ENCODE measurements around the gene ZRANB1.

Gene ZRANB1

DNA sequence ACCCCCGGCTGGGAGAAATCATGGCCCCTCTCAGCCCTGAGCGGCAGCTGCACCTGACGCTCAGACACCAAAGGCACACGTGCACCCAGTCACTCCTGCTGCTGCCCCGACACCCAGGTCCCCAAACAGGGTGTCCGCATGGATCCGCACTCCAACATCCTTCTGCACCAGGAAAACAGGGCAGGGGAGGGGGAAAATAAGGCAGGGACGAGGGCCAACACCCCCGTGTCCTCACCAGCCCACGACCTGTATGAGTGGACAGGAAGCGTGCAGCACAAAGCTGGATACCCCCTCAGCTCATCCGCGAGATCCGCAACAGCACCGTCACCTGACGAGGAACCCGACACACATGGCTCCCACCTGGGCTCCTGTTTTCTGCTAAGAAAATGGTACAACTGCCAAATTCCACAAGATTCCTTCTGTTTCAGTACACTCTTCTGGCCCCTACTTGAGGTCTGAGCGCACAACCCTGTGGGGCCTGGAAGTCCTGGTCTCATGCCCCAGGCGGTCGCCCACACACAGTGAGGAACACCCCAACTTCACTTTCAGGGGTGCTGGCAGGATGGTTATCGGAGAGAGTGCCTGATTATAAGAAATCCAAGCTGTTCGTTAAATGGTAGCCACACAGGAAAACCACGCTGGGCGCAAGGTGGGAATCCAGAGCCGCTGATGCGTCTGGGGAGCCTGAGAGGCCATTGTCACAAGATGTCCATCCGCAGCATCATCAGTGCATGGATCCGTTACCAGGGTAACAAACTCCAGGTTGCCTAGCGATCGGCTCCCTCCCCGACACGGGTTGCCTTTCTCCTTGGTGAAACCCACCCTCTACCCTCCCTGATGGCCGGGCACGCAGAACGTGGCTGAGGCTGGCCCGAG lies 63.6 kb downstream of the ZRANB1 start:
- no peak for DNase-seq (ENCODE audit: low spot score)

DNA sequence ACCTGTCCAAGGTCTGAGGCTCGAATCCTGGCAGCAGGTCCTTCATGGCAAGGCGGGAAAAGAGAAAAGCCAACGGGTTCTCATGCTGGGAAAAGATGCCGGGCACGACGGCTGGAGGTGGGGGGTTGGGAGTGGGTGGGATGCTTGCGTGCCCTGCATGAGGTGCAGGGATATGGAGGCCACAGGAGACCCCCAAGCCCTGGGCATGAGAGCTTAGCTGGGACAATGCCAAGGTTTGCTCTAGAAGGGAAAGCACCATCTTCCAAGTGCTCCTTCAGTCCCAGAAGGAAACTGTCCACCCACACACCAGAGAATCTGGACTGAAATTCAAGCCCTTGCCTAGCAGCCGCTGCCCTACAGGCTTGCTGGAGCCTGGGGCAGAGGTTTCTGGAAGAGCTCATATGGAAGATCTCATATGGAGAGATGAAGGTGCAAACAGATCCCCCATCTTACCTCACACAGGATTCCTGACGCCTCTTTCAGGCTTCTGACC lies 64.3 kb downstream of the ZRANB1 start:
- no peak for DNase-seq (ENCODE audit: low spot score)

DNA sequence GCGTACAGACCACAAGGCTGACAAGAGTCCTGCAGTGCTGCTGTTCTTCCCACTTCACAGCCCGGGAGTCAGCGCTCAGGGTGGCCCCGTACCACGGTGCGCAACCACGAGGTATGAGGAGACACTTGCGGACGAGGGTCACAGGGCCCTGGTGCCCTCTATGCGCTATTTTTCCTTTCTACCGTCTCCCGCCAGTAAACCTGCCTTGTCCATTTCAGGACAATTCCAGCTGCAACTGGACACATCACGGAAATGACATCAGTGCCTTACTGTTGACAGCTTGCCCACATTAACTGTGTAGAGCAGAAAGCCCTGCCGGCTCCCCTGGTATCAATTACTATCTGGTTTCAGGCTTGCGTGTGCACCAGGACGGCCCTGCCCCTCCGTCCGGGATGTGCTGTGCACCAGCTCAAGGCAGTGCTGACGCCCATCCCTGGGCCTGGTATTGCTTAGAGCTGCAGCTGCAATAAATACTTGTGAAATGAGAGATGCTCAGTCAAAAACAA lies 65.1 kb downstream of the ZRANB1 start:
- no peak for DNase-seq (ENCODE audit: low spot score)

DNA sequence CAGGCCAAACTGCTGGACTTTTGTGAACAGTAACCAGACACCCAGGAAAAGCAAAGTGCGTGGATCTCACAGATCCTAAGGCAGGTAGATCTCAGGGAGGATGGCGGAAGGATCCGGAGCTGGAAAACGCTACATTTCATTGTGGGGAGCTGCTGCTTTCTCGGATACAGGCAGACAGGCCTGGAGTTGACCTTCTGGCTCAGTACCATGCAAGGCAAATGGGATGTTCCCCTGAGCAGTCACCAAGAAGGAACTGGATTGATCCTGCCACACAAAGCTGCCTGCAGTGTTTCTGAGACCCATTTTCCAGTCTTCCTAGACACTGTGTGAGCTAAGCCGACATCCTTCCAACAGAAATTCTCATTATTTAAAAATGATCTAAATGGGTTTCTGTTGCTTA lies 65.5 kb downstream of the ZRANB1 start:
- no peak for DNase-seq (ENCODE audit: low spot score)

DNA sequence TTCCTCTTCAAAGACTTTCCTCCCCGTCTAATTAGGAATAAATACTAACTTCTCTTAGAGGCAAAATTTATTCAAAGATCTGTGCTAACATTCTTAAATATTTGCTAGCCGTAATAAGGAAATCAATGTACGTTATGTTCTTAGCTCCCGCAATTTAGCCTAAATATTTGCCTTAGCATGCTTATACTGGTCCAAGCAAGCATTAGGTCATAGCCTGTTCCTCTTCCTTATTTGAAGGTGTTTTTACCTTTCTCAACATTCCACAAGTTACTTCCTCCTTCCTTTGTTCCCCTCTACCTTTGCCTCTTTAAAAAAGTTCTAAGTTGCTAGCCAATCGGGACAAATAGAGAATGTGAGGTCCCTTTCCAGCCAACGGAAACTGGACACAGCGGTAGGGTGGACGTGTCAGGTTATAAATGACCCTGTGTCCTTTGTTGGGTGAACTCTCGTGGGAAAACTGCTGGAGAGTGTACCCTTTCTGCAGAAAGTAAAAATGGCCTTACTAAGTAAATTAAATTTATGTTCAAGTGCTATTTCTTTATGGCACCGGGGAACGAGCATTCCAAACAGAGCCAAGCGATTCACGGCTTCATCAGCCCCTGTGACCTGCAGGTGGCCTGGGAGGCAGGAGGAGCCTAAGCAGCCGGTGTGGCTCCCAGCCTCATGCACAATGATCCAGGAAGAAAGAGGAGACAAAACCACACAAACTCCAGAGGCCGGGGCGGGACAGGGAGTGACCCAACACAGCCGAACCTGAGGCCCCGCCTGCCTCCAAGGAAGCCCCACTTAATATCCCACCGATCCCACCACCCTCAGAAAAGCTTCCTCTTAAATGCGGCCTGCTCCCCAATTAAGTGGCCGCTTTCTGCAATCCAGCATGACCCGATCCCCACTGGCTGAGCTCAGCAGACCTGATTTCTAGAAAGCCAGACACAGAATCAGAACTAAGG lies 67.0 kb downstream of the ZRANB1 start:
- DNase-seq (ENCODE audit: low spot score), result no peak

DNA sequence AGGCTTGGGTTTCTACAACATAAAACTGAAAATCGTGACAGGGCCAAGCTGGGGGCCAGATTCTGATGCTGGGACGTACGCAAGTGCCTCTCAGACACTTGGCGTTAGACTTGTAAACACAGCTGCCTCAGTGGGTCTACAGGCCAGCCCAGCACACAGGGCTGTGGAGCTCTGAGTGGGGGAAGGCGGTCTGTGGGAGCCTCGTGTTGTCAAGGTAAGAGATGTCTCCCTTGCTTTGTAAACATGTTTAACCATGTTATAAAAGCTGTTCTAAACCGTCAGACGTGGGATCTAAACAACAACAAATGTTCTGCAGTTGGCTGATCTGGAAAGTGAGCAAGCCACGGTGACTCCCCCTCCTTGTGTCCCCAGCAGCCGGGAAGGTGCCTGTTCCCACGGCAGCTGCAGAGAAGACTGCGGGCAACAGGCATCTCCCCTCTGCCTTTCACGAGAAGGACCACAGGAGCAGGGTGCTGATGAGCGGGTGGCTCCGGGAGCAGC lies 67.8 kb downstream of the ZRANB1 start:
- no peak for DNase-seq (ENCODE audit: low spot score)

DNA sequence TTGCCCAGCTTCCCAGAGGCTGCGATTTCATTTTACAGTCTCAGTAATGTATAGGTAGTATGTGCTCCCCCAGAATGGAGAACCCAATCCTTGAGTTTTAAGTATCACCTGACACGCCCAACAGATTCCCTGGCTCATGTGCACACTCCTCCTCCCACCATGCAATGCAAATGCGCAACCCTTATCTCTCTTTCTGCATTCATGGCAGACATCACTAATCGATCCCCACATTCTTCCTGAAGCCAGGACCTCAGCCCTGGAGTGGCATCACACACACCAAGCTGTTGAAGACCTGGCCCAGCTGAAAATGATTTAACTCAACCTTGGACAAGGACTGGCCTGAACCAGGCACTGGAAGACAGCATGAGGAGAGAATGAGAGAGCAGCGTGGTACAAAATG lies 68.4 kb downstream of the ZRANB1 start:
- DNase-seq (ENCODE audit: low spot score), result no peak

DNA sequence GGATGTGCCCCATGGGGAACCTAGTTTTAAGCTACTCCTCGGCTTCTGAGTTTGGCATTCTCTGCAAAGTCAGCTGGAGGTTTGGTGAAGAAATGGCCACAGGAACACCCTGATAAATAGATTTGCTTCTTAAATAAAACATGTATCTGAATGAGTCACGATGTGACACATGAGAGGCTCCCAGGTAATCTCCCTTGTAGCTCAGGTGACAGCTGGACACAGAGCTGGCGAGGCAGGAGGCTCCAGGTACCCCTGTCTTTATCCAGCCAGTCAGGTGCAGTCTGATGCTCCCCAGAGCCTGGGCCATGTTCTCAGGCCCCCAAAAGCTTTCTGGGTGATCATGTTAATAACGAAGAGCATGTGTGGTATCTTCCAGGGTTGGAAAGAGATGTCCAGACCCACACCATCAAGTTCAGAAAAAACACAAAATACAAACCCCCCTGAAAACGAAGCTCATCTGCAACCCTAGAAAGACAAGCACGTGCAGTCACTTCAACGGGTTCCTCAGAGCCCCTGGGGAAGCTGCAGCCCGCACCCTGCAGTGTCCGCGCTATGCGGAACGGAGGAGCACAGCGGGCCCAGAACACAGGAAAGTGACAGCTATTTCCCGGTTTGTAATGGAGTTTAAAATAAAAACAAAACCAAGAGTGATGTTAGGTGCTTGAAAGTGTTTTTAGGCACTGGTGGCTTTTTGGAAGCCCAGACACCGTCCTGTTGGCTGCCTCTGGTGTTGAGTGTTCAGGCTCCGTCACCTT lies 69.4 kb downstream of the ZRANB1 start:
- no peak for DNase-seq (ENCODE audit: low spot score)

DNA sequence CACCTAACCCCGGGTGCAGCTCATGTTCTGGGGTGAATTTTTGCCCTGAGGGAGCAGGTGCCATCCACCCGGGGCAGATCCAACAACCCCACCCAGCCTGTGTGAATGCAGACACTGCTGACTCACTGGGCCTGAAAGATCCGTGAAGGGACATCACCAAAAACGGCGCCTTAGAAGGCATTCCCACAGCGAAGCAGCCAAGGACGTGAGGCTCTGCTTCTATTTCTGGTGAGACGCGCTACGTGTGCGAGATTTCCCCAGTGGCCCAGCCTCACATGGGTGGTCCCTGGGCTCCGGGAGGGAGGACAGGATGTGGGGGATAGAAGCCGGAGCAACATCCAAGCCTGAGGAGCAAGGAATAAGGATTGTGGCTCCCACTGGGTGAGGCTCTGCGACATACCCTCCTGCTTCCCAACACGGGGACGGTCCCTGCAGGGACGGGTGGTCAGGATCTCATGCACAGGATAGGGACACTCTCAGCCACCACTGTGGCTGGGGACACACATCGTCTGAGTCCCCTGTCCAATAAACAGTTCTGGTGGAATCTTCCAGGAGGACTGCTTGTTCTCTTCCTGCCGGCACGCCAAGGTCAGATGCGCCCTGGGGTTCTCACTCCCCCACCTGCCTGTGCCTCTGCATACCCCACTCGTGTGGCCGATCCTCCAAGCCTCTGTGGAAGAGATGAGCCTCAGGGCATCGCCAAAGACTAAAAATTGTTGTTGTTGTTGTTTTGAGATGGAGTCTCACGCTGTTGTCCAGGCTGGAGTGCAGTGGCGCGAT lies 70.2 kb downstream of the ZRANB1 start:
- DNase-seq (ENCODE audit: low spot score), result no peak

DNA sequence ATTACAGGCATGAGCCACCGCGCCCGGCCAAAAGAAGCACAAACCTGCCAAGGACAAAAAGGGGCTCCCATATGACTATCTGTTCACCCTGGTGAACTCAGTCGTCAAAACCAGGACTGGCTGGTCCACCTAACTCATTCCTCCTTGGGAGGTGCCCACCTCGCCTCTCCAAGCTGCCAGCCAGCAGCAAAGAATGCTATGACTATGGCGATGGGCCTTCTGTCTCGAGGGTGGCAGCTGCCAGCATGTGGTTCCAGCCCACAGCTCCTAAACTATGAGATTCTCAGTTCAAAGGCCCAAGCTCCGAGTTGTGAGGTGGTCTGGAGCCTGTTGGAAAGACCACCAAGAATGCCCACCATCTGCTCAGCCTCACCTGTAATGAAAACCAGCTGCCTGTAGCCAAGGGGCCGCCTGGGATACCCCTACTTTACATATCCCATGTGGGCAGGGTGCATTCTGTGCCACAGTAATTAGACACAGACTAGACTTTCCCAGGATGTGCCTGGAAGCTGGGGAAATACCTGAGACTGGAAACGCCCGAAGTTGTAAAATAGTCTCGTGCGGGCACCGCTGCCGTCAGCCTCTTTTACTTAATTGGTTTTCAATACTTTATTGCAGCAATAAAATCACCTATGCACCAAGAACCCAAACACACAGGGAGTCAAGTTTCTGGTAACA lies 71.1 kb downstream of the ZRANB1 start:
- no peak for DNase-seq (ENCODE audit: low spot score)

DNA sequence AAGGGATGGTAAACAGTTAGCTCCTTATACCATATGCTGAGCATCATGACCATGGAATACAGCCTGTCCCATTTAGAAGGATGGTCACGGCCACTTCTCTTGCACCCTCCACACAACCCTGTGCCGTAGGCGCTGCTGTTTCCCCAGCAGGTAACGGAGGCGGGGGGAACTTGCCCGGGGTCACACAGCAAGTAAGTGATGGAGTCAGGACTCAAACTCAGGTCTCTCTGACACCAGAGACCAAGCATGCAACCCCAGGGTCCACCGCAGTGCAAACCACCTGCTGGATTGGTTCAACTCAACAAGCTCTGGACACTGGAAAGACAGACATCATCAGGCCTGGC lies 71.6 kb downstream of the ZRANB1 start:
- no peak for DNase-seq (ENCODE audit: low spot score)

DNA sequence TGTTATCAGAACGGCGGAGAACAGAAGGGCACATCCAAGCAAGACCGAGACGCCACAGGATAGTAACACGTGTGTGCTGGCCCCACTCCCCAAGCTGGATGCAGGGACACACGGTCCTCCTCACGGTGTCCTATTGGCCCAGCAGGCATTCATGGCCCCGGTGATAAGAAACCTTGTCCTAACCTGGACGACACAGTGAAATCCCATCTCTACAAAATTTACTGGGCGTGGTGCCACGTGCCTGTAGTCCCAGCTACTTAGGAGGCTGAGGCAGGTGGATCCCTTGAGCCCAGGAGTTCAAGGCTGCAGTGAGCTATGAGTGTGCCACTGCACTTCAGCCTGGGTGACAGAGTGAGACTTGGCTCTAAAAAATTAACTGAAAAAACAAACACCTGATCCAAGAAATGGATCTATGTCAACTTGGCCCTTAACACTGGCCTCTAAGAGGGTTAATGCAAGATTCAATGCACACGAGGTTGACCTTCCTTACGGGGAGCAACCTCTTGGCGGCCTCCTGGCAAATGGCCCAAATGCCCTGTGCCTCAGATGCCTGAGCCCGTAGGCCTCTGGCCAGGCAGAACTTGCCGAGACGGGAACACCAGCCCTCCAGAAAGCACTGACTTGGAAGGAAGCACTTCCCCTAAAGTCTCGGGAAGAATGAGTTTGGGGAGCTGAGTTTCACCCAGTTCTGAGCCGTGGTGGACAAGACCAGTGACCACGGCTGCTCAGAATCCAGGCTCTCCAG lies 72.3 kb downstream of the ZRANB1 start:
- no peak for DNase-seq (ENCODE audit: low spot score)

DNA sequence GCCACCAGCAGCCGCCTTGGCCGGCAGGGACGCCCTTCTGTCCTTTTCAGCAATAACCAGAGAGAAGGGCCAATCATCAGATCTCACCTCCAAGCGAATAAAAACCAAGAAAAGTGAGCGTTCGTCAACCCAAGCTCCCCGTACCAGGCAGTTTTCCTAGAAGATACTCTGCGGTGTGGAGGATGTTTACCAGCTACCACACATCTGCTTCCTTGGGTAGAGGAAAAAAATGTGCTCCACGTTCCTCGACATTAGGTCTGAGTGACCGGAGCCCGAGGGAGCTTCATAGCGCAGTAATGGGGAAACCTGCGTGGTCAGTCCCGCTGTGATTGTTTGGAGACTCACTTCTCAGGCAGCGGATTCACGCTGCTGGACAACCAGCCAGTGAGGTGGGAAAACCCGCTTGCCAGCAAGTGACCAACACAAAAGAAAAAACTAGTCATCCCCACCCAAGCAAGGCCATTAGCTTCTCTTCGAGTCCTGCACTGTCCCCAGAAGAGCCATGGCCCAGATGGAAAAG lies 73.0 kb downstream of the ZRANB1 start:
- DNase-seq (ENCODE audit: low spot score), result no peak

DNA sequence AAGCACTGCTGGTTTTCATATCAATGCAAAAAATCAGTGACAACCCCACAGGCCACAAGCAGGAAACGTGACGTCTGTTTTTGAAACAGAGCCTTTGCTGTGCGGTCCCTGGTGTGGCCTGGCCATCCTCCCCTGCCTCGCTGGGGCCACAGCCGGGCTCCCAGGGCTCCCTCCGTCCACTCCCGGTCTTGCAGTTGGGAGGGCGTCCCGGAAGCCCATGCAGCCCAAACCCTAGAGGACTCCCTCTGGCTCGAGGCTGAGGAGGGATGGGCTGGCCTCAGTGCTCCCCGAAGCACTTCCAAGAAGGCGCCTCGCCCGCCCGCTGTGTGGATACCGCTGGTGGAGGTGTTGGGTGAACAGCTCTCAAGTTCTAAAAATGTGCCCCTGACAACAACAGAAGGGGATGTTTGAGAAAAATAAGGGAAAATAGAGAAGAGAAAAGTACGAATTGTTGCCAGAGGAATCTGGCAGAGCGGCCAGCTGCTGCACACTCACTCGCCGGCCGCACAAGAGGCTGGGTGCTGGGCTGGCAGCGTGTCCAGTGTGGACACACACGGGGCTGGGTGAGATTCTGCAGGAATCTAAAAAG lies 73.5 kb downstream of the ZRANB1 start:
- DNase-seq (ENCODE audit: low spot score), result no peak

DNA sequence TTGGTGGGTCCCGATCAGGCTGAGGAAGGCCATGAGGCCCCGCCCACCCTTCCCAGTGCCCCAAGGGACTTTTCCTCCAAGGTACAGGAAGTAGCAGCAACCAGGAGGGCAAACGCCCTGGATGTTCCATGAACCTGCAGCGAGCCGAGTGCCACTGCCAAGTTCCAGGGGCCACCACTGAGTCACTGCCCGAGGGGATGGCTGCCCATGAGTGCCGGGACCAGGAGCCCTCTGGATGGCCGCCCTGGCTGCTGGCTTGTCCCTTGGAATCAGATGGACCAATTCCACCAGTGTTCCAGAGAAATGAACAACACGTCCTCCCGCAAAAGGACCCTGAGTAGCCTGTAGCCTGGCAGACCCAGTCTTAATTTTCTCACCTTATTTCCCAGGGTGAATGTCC lies 74.2 kb downstream of the ZRANB1 start:
- DNase-seq (ENCODE audit: low spot score), result no peak

DNA sequence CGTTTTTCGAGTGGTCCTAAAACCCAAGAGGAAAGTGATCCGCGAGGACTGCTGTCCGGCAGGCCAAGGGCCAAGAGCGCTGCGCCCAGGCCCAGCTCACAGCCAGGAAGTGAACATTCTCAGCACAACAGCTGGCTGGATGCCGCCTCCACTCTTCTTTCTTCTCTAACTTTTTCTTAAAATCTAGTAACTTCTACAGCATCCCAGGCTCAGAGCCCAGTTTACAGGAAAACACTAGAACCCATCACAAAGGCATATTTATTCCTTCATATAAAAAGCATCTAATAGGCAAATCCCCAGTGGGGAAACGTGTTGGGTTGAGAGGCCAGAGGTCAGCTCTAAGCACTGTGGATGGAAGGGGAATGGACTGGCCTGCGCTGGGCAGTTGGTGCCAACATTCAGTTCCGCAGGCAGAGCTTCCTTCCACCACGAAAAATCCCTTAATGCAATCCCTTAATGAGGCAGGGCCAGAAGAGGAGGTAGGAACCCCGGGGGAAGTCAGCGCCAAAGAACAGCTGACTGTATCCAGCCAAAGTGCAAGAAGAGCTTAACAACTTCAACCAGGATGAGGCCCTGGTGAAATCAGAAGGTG lies 74.8 kb downstream of the ZRANB1 start:
- no peak for DNase-seq (ENCODE audit: low spot score)

DNA sequence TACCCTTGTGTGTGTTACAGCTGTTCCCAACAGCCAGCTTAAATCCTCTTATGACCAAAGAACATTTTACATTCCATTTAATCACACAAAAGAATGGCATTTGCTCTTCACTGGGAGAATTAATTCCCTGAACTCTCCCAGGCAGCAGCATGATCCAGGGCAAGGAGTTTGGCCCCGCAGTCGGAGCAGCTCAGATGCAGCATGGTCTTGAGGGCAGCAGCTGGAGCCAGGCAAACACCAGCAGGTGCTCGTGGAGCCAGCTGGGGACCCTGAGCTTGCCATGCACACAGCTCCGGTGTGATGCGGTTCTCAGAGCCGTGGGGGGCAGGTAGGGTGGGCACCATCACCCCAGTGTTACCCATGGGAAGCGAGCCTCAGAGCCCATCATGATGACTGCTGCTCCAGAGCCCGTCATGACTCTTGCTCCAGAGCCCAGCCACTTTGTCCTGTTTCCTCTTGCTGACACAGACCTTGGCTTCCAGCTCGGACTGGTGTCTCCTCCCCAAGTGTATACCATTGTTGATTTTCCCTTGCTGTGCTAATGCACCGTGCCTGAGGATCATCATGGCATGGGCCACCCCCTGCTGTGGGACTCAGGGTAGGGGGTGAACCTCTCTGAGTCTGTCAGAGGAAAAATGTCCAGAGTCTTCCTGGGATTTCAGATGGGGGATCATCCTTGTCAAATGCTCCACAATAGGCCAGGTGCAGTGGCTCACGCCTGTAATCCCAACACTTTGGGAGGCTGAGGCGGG lies 75.8 kb downstream of the ZRANB1 start:
- DNase-seq (ENCODE audit: low spot score), result no peak

DNA sequence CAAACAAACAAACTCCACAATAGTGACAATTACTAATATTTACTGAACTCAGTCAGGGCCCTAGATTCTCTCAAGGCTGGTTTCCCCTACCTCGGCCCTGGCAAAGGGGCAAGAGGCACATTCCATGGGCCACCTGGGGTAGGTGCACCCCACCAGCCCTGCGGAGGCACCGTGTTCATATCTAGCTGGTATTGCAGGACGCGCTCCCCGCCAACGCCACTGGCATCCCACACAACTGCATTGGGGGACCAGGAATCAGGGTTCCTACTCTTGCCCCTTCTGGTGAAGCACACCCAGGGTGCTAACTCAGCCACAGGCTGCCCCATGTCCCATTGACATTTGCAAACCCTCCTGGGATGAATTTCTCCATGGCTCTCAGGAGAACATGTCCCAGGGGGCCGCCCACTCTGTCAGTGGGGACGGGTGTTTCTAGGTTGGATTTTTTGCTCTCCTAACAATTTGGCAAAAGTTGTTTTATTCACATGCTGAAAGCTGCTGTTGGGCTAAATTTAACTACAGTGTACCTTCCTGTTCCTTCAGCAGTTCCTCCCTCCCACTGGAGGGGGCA lies 76.7 kb downstream of the ZRANB1 start:
- no peak for DNase-seq (ENCODE audit: low spot score)
